ENCODE measurements around the gene GREB1.

The GREB1 gene

GRCh38 chr2:11533278-11534070, at the start of gene GREB1:
TSS of gene GREB1 (plus strand) at chr2:11534045. CDS start at chr2:11556615, 22,570 bp downstream.
- DNase-seq: peak; percentile 80

- DNase-seq: peak; percentile 11
Measured at GRCh38 chr2:11488809-11489208, 45.0 kb upstream of the GREB1 start.

GRCh38 chr2:11490194-11490593, 43.7 kb upstream of the GREB1 start:
- DNase-seq: no peak

- no peak for DNase-seq
Measured at GRCh38 chr2:11491348-11491933, 42.4 kb upstream of the GREB1 start.

GRCh38 chr2:11492244-11492643, 41.6 kb upstream of the GREB1 start:
- no peak for DNase-seq

GRCh38 chr2:11492720-11493119, 41.1 kb upstream of the GREB1 start:
- peak; percentile 40 for DNase-seq

GRCh38 chr2:11493282-11493681, 40.6 kb upstream of the GREB1 start:
- no peak for DNase-seq

- no peak for DNase-seq
Measured at GRCh38 chr2:11494310-11494709, 39.5 kb upstream of the GREB1 start.

- DNase-seq: peak; percentile 57
Measured at GRCh38 chr2:11495844-11496681, 37.8 kb upstream of the GREB1 start.

- DNase-seq: peak; percentile 57
Measured at GRCh38 chr2:11498543-11499034, 35.3 kb upstream of the GREB1 start.

GRCh38 chr2:11499081-11499743, 34.6 kb upstream of the GREB1 start:
- peak; percentile 25 for DNase-seq

- DNase-seq: no peak
Measured at GRCh38 chr2:11500702-11501303, 33.0 kb upstream of the GREB1 start.

- DNase-seq: no peak
Measured at GRCh38 chr2:11502740-11503292, 31.0 kb upstream of the GREB1 start.

- DNase-seq: peak; percentile 4
Measured at GRCh38 chr2:11503354-11503927, 30.4 kb upstream of the GREB1 start.

GRCh38 chr2:11505652-11506610, 27.9 kb upstream of the GREB1 start:
- DNase-seq: peak; percentile 50

GRCh38 chr2:11506611-11506969, 27.3 kb upstream of the GREB1 start:
- peak; percentile 4 for DNase-seq

GRCh38 chr2:11507517-11507916, 26.3 kb upstream of the GREB1 start:
- DNase-seq: peak; percentile 7

- peak; percentile 31 for DNase-seq
Measured at GRCh38 chr2:11508279-11508678, 25.6 kb upstream of the GREB1 start.

- no peak for DNase-seq
Measured at GRCh38 chr2:11509657-11510360, 24.0 kb upstream of the GREB1 start.

- no peak for DNase-seq
Measured at GRCh38 chr2:11512431-11512830, 21.4 kb upstream of the GREB1 start.

Measured in NCI-H69 (cell line).